Transverse colon (tissue), 4 donors: Measurements from ENCODE around the gene GLCE.

ENCODE experiments used
- EP300 ChIP-seq: sonication (generic); formaldehyde crosslinking; IDR thresholded peaks from one replicate; pipeline ENCODE4 v1.6.1; 2017; ENCODE audit warnings: antibody characterized with exemption, low read depth
- POLR2A ChIP-seq: fragments of 450-650 bp; IDR thresholded peaks from one replicate; pipeline ENCODE4 v1.6.1; 2016; ENCODE audit warnings: antibody characterized with exemption, mild to moderate bottlenecking, moderate library complexity
- POLR2AphosphoS5 ChIP-seq, 3 donors: sonication (generic); formaldehyde crosslinking; IDR thresholded peaks; one replicate each; pipeline ENCODE4 v1.6.1; 2016; ENCODE audit warnings: antibody characterized with exemption in 3 of 3
- TF ChIP-seq, protein P1 (sequence below), 5 experiments: fragments of 200-600 bp in 3 of 5; fragments of 450-650 bp in 2 of 5; sonication (generic) in 3 of 5; IDR thresholded peaks; 1 replicate in 2 of 5; 2 replicates in 3 of 5; pipeline ENCODE4 v1.5.1; 2016 to 2017; ENCODE audit warnings: antibody characterized with exemption in 5 of 5, inconsistent platforms in 3 of 5, mild to moderate bottlenecking in 2 of 5, moderate library complexity in 1 of 5

DNA sequence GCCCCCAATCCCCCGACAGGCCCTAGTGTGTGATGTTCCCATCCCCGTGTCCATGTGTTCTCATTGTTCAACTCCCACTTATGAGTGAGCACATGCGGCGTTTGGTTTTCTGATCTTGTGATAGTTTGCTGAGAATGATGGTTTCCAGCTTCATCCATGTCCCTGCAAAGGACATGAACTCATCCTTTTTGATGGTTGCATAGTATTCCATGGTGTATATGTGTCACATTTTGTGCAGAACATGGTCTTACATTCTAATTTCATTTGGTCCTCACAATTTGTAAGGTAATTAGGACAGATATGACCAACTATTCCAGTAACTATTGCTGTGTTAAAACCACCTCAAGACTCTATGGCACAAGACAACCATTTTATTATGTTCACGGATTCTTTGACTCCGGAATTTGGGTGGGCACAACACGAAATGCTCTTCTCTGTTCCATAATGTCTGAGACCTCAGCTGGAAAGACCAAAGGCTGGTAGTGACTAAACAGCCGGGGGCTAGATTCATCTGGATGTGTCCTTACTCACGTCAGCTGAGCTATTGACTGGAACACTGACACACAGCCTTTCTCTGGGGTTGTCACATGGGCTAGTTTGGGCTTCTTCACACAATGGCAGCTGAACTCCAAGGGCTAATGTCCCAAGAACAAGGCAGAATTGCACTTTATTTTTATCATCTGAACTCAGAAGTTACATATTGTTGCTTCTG is 13.6 kb upstream of the GLCE start:
- TF ChIP-seq, protein P1, sequence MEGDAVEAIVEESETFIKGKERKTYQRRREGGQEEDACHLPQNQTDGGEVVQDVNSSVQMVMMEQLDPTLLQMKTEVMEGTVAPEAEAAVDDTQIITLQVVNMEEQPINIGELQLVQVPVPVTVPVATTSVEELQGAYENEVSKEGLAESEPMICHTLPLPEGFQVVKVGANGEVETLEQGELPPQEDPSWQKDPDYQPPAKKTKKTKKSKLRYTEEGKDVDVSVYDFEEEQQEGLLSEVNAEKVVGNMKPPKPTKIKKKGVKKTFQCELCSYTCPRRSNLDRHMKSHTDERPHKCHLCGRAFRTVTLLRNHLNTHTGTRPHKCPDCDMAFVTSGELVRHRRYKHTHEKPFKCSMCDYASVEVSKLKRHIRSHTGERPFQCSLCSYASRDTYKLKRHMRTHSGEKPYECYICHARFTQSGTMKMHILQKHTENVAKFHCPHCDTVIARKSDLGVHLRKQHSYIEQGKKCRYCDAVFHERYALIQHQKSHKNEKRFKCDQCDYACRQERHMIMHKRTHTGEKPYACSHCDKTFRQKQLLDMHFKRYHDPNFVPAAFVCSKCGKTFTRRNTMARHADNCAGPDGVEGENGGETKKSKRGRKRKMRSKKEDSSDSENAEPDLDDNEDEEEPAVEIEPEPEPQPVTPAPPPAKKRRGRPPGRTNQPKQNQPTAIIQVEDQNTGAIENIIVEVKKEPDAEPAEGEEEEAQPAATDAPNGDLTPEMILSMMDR (IDR thresholded peaks at IDR 0.05), result no peak
- TF ChIP-seq POLR2AphosphoS5 (IDR thresholded peaks at IDR 0.05) (no peak), POLR2A (no peak), EP300 (no peak)
